Activated T-cell treated with anti-CD3 and anti-CD28 coated beads, Interleukin-2, amount 50 U/mL, for 1 hour (primary cell): Measurements from ENCODE around the gene MAEA.
A peak's percentile ranks its signal among the peaks of the same experiment; 100 is the strongest.

Source experiments
- DNase-seq: peaks from one replicate; pipeline ENCODE4 v3.0.0-alpha.2; 2020

MAEA gene

DNA sequence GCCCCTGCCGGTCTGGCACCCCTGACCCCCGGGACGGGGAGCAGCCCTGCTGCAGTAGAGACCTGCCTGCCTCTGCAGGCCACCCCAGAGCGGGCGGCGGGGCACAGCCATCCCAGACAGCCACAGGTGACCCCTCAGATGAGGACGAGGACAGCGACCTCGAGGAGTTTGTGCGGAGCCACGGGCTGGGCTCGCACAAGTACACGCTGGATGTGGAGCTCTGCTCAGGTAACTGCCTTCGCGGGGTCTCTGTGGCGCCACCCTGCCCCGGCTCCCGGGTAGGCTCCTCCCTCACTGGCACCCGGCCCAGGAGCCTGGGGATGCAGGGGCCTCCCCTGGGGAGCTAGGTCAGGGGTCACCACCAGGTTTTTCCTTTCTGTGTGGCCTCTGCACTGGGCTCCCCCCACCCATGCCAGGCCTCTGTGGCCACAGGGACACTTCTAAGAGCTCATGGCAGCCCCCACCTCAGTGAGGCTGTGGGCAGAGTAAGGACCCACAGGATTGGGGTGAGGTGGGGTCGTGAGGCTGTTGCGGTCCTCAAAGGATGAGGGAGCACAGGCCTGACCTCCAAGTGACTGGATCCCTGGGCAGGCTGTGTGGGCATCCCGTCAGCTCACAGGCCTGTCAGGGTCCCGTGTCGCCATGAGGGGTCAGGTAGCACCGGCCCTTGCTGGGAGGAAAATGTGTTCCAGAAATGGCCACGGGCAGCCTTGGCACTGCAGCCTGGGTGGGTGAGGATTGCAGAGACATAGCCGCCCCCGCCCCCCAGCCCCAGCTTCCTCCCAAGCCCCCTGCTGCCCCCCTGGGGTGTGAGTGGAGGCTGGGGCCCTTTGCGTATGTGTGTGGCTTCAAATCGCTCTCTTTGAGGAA, 63.7 kb downstream of the MAEA start:
- DNase-seq = no peak

DNA sequence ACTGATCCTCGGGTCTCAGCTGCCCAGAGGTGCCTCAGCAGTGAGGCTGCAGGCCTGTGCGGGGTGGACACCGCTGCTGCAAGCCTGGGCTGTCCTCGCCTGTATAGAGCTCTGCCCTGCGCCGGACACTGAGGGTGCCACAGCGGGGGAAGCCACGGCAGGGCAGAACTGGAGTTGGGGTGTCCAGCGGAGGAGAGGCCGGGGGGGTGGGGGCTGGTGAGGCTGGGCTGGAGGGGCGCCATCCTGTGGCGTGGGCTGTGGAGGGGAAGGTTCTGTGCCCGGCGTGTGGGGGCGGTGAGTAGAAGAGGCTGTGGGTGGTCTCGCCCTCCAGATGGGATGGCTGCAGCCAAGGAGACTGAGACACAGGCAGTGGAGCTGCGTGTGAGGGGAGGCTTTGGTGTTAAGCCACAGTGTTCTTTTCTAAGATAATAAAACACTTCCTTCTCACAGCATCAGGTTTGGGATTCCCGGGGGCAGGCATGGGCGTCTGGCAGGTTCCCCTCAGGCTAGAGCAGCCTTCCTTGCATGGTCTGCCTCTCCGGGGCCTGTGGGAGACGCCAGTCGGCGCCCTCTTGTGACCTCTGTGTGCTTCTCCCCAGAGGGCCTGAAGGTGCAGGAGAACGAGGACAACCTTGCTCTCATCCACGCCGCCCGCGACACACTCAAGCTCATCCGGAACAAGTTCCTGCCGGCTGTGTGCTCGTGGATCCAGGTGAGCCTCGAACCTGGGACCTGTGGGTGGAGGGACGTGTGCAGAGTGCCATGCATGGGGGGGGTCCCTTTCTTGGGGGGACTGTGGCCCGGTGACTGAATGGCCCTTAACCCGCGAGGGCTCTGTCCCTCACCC, 64.7 kb downstream of the MAEA start:
- DNase-seq = no peak

DNA sequence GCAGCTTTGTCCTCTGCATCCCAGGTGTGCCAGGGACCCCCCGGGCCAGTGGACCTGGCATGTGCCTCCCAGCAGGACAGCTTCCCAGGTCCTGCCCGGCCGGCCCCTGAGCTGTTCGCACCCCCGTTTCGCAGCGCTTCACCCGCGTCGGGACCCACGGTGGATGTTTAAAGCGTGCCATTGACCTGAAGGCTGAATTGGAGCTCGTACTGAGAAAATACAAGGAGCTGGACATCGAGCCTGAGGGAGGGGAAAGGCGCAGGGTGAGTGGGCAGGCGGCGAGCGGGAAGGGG, 65.2 kb downstream of the MAEA start:
- no peak for DNase-seq

DNA sequence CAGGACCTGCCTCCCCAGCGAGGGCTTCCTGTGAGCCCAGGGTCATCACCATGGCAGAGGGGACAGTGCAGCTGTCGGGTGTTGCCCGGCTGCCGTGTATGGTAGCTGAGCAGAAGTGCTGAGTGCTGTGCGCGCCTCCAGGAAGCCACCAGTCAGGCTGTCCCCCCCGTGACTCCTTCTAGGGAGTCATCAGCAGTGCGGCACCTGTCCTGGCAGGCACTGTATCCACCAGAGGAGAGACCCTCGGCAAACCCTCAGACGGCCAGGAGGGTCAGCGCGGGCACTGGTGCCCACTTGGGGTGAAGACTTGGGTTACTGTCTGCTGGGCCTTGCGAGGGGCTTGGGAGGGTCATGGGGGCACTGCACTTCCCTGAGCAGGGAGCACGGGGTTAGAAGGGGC, 65.7 kb downstream of the MAEA start:
- no peak for DNase-seq

DNA sequence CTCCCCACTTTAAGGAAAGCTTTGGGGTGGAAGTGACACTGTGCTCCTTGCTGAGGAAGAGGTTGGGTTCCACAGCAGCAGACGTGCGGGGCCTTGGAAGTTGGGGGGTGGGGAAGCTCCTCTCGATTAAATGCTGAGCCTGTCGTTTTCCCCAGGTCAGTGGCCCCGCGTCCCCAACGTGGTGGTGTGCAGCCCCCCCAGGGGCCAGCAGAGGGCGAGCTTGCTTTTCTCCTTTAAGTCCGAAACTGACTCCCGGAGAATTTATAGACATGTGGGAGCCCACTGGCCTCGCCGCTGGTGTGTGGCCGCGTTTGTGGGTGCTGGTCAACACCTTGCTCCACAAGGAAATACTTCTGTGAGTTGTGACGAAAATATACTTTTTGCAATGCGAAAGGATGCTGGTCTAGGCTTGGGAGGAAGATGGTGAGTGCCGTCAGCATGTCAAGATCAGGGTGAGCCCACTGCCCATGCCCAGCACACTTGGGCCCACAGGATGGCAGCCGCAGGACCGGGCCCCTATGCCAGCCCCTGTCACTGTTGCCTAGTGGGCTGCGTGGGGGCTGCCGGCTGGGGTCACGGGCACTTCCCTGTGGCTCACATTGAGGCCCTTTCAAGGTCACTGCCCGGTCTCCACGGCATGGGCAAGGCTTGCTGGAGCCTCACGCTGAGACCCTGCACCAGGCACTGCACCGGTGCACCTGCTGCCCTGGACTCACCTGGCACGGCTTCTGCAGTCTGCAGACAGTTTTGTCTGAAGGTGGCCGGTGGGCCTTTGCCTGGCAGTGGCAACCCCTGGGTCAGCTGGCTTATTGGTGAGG, 66.7 kb downstream of the MAEA start:
- peak; percentile 55 for DNase-seq

DNA sequence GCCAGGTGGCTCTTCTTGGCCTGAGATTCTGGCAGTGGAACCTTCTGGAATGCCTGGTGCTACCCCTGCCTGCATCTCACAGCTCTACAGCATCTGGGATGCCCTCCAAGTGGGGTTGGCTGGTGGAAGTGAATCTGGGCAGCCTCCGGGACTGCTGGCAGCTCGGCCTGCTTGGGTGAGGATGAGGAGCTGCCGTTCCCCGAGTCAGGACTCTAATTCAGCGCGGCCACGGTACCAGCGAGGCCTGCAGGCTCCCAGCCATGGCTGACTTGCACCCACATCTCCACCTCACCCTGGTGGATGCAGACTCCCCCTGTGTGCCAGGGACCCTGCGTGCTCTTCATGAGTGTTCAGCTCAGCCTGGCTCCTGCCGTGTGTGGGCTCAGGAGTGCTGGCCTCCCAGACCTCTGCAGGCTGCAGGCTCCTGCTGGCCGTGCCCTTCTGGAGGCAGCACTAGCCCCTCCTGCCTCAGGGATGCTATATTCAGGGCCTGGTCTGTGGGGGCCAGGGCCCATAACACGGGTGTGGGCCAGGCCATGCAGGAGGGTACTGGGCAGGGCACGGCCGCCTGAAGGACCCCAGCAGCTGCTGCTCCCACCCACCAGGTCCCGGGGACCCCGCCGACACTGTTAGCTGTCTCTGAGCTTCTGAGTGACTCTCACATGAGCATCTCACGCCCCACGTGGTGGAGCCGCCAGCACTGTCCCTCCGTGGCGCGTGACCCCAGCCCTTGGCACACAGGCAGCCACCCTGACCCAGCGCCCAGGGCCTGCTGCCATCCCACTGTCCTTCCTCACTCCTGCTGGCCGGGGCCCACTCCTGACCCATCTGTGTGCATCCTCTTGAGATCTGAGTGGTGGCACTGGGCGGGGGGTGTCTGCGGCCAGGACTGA, 67.9 kb downstream of the MAEA start:
- no peak for DNase-seq

DNA sequence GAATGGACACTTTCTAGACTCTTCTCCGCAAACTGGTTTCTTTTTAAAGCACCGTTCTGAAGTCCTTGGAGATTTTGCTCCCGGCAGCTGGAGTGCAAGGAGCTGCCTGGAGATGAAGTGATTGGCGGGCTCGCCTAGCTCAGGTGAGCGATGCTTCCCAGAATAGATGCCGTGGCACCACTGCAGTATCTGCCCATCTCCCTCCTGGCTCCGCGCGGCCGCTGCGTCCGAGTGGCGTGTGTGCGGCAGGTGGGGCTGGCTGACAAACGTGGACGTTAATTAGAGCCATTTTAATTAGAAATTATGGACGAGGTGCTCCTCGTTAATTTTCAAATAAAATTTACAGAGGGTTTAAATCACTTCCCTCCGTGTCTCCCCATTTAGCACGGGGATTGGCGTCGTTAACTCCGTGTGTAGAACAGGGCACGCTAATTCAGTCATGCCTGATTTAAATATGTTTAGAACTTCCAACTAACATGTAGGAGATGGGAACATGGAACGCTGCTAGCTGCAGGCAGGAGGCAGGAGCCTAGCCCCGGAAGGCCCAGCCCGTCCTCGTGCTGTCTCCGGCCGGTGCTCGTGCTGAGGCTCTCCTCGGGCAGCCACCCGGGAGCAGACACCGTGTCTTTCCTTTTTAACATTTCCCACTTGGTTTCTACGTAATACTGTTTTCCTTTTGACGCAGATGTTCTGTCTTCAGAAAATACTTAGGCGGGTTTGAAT, 68.9 kb downstream of the MAEA start:
- DNase-seq = no peak

DNA sequence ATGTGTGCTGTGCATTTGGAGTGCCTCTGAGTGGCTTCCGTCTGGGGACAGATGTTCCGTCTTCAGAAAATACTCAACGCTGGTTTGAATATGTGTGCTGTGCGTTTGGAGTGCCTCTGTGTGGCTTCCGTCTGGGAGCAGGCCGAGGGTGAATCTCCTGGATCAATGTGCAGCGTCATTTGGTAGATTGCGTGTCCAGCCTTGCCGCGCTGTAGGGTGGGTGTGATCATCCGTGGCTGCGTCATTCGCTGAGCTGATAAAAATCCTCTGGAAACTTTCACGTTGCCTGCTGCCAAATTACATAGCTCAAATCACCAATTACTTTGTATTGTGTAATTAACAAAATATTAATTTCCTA, 69.4 kb downstream of the MAEA start:
- DNase-seq = no peak

DNA sequence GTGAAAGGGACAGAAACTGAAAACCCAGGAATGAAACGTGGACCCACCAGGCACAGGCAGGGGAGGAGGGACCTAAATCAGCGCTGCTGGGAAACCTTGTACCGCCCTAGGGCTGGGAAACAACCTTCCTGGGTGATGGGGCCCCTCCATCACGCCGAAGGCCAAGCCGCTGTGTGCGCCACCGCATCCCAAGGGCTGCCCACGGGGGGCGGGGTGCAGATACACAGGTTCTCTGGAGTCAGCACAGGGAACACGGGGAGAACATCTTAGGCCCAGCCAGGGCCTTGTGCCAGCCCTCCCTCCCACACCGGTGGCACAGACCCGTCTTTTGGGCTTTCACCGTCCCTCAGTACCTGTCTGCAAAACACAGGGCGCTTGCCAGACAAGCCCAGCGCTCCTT, 70.3 kb downstream of the MAEA start:
- DNase-seq = no peak

DNA sequence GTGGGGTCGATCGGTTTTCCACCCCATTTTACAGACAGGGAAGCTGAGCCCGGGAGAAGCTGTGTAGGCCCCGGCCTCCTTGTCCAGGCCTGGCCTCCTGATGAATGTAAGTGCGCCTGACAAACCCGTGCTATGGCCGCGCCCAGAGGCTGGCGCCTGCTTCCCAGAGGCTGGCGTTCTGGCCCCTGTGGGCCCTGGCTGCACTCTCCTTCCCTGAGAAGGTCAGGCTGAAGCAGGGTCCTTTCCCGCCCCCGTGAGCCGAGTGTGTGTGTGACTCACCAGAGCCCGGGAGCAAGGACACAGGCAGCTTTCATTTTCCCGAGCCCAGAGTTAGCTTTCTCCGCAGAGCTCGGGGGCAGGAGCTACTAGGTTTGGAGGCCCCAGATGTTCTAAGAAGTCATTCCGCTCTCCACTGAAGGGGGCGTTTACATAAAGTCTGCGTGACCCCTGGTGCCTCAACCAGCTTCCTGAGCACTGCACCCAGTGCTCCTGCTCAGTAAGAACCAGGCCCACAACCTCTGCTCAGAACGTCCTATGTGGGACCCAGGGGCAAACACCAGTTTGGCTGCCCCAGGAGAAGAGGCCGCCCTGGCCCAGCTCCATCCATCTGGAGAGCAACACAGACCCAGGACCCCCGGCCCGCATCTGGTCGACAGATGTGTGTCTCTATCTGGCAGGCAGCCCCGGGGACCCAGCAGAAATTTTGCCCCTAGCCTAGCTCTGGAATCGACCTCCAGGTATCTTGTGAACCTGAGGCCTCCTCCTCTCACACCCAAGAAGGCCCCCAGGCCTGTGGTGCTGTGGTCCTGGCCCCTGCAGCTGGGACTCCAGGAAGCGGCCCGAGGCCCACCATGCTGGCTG, 71.0 kb downstream of the MAEA start:
- DNase-seq = no peak

DNA sequence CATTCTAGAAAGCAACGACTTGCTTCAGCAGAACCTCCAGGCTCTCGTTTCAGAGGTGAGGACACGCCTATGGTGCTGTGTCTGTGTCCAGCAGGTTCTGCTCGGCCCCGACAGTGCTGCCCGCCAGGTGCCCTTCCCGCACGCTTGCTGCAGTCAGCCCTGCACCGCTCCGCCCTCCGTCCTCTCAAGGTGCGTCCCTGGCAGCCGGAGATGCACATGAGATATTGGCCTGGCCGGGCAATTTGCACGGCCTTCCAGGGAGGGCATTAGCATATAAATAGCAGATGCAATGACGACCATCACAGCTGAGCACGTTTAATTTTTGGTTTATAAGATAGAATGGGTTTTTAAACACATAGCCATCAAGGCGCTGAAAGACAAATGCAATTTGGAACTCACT, 71.7 kb downstream of the MAEA start:
- DNase-seq = no peak

DNA sequence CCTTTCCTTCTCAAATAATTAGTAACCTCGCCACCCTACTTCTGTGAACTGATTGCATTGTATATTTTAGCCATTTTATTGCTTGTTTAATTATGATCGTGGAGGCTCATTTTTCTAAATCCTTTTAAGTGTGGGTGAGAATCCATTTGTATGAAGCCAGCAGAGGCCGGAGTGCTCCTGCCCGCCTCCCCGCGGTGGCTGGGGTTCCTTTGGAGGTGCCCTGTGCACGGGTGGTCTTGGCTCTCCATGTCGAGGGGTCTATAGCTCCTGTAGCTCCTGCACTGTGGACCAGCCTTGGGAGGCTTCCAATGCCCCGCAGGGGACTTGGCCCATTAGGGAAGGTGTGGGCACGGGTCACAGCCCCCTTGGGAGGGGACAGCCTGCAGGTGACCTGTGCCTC, 72.4 kb downstream of the MAEA start:
- no peak for DNase-seq

DNA sequence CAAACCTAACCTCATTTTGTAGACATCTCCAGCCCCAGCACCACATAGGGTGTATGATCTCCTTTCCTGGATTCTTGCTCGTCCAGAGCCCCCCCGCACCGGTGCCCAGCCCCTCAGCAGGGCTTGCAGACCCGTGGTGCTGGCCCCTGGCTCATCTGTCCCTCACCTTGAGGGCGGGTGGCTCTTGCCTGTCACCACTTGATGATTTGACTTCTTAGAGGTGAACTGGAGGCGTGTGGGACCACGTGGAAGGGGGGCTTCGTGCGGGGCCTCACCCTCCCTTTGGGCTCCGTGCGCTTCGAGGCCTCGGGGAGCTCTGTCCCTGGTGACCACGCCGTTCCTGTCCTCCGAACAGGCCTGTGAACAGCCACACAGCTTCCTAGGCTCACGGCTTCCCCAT, 72.8 kb downstream of the MAEA start:
- DNase-seq = no peak

DNA sequence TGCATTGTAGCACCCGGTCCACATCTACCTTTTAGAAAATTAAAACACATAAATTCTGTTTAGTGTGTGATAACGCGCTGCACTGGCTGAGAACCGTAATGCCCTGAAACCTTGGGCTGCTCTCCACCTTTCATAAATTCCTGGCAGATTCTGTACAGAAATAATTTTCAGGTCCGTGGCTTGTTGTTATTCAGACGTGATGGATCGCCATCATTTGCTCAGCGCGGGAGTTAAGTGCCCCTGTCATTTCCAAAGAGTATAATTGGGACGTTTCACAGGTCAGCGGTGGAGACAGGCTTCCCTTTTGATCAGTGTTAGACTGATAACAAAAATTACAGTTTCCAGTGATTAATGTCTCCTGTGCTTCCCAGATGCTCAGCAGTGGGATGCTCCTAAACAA, 73.8 kb downstream of the MAEA start:
- no peak for DNase-seq

DNA sequence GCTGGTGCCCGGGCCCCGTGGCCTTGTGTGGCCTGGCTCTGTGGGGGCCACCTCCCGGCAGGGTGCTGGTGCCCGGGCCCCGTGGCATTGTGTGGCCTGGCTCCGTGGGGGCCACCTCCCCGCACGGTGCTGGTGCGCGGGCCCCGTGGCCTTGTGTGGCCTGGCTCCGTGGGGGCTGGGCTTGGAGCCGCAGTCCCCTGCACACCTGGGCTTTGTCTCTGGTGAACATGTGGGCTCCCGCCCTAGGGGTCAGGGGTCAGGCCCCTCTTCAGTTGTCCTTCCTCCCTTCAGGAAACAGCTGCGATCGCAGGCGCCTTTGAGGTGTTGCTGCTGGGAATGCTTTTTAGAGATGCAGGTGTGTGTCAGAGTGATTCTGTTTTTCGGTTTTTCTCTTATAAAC, 74.5 kb downstream of the MAEA start:
- no peak for DNase-seq

DNA sequence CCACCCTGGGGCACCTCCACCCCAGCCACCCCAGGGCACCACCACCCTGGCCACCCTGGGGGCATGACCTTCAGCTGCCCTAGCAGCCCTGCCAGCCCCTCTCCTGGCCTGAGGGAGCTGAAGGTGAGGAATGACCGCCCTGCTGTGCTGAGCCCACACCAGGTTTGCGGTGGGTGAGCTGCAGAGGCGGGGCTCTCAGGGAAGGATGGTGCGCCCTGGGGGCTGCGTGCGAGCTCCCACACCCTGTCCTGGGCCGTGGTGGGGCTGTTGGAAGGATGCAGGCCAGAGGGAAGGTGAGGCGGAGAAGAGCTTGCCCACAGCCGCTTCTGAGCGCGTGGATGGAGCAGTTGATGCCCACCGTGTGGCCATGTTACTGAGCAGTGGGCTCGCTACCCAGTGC, 75.1 kb downstream of the MAEA start:
- no peak for DNase-seq

DNA sequence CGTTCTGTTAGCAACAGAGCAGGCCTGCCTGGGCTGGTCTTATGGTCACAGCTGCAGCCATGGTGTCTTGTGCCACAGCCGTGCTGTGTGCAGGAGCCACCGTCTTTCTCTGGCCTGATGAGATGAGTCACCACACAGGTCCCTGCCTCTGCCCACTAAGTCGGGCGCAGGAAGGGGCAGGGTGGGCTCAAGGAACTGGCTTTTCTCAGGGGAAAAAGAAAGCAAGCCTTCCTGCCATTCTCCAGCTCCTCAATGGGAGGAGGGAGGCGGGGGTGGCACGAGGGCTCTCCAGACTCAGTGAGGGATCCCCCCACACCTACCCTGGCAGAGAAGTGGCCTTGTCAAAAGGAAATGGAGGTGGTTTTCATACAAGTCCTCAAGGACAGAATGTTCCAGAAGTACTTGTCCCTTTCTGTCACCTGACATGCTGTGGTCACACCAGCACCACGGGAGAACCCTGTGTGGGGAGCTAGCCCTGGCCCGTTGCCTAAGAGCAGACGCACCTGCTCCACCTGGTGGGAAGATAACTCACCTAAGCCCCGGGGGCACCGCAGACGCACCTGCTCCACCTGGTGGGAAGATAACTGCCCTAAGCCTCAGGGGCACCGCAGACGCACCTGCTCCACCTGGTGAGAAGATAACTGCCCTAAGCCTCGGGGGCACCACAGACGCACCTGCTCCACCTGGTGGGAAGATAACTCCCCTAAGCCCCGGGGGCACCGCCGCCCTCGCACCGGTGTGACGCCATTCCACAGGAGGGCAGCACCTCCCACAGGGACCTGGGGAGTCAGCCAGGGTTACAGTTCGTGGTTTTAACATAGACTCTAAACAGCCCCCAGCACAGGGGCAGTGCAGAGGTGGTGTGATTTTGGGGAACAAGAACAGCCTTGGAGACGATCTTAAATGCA, 75.8 kb downstream of the MAEA start:
- no peak for DNase-seq

DNA sequence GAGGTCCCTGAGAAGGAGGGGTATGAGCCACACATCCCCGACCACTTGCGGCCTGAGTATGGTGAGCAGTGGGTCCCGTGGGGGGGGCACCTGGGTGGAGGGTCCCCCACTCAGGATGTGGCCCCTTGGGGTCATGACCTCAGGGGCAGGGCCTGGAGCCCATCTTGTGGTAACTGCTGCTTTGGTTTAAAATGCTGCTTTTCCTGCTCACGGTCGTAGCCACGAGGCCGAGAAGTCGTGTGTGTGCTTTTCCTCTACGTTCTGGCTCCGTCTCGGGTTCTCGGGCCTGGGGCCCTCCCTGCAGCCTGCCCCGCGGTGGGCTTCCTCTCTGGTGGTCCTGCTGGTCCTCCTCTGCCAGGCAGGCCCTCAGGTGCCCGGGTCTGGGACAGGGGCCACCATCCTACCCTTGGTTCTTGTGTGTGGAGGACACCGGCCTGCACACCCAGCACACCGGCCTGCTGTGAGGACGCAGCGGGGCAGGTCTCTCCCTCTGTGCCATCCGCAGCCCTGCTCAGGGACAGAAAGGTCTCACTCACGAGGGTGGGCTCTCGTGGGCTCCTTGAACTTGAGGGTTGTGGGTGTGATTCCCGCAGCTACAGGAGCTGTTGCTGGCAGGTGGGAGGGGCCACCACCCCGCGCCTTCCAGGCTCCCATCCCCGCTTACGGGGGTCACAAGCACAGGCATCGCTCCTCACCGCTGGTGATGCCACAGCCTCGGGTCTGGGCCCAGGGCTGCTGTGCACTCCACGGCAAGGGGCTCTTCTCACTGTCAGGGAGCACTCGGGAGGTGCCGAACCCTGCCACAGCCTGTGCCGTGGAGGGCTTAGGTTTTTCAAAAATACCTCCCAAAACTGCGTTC, 76.9 kb downstream of the MAEA start:
- DNase-seq = no peak
